Effector memory CD8-positive, alpha-beta T cell (primary cell): ENCODE data around the gene STPG4.
"Not testable (repeated sequence)": the region's sequence is repeated elsewhere in the genome, so short reads cannot be mapped to it uniquely, and the experiment has no call there.

Source experiments
- ATAC-seq: fragments of 150-1000 bp; cut with Tn5 transposase; replicated peaks from 2 replicates; pipeline ENCODE4 v1.10.0; 2021; ENCODE audit warnings: mild to moderate bottlenecking, moderate library complexity
- DNase-seq, 3 experiments: peaks; one replicate each; pipeline ENCODE4 v3.0.0; 2021
- H3K27ac Mint-ChIP-seq, 2 donors: one replicate each; pipeline ENCODE4 v1.8.0; 2022; ENCODE audit warnings: mild to moderate bottlenecking in 2 of 2, mixed read lengths in 2 of 2, moderate library complexity in 2 of 2
- H3K27me3 Mint-ChIP-seq, 2 donors: one replicate each; pipeline ENCODE4 v1.8.0; 2022; ENCODE audit warnings: mixed read lengths in 2 of 2
- H3K36me3 Mint-ChIP-seq: one replicate; pipeline ENCODE4 v1.8.0; 2022; ENCODE audit warnings: mild to moderate bottlenecking, moderate library complexity, mixed read lengths; ENCODE audit not compliant: insufficient read depth
- H3K4me1 Mint-ChIP-seq, 2 donors: one replicate each; pipeline ENCODE4 v1.8.0; 2022; ENCODE audit warnings: low read depth in 2 of 2, mixed read lengths in 2 of 2
- H3K4me3 Mint-ChIP-seq, 2 donors: one replicate each; pipeline ENCODE4 v1.8.0; 2022; ENCODE audit warnings: mild to moderate bottlenecking in 2 of 2, mixed read lengths in 2 of 2, moderate library complexity in 2 of 2
- H3K9me3 Mint-ChIP-seq, 2 donors: one replicate each; pipeline ENCODE4 v1.8.0; 2022; ENCODE audit warnings: mixed read lengths in 2 of 2

The STPG4 gene

DNA sequence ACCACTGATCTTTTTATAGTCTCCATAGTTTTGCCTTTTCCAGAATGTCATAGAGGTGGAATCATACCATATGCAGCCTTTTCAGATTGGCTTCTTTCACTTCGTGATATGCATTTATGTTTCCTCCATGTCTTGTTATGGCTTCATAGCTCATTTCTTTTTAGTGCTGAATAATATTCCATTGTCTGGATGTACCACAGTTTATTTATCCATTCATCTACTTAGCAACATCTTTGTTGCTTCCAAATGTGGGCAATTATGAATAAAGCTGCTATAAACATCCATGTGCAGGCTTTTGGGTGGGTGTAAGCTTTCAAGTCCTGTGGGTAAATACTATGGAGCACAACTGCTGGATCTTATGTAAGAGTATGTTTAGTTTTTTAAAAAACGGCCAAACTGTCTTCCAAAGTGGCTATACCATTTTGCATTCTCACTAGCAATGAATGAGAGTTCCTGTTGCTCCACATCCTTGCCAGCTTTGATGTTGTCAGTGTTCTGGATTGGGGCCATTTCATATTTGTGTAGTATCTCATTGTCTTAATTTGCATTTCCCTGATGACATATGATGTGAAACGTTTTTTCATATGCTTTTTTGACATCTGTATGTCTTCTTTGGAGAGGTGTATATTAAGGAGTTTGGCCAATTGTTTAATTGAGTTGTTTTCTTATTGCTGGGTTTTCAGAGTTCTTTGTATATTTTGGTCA is 20.6 kb downstream of the STPG4 start:
- peaks cover 0 to 3% of the 10 kb centered on the region in 2 donors for H3K27me3 Mint-ChIP-seq
- no peak overlapping the region for H3K4me3 Mint-ChIP-seq
- DNase-seq (no peak), ATAC-seq (no peak)
- H3K4me1 Mint-ChIP-seq: no peaks in the 10 kb centered on the region
- peaks cover 0 to 2% of the 10 kb centered on the region in 2 donors for H3K9me3 Mint-ChIP-seq
- no peak overlapping the region for H3K27ac Mint-ChIP-seq
- no peaks in the 10 kb centered on the region for H3K36me3 Mint-ChIP-seq

DNA sequence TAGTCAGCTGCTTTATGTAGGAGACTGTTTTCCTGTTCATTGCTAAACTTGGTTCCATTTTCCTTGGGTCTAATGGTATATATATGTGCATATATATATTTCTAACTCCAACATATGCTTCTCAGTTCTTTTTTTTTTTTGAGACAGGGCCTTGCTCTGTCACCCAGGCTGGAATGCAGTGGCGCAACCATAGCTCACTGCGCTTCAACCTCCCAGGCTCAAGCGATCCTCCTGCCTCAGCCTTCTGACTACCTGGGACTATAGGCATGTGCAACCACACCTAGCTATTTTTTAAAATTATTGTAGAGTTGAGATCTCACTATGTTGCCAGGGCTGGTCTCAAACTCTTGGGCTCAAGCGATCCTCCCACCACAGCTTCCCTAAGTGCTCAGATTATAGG is 22.1 kb downstream of the STPG4 start:
- Mint-ChIP-seq H3K27ac (no peak overlapping the region), H3K36me3 (no peaks in the 10 kb centered on the region)
- no peak for ATAC-seq

DNA sequence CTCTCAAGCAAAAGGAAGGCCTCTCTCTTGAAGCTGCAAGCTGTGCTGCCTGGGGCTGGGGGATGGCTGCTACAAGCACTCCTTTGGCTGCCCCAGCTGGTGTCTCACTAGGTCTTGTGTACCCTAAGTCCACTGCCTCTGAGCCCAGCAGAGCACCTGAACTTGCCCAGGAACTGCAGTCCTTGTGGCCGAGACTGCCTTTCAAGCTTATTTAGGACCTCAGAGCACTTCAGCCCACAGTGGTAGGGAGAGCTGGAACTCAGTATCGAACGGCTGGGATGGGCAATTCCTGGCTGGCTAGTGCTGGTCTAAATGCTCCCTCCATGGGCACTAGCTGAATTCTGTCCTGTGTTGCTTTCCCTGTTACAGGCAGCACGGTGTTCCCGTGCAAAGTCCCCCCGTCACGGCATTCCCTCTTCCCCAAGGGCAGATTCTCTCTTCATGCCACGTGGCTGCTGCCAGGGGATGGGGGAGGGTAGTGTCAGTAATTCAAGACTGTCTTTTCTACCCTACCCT is 25.9 kb downstream of the STPG4 start:
- DNase-seq (no peak), ATAC-seq (no peak)
- Mint-ChIP-seq H3K36me3 (no peaks in the 10 kb centered on the region), H3K4me3 (no peak overlapping the region), H3K27me3 (peaks cover 40 to 43% of the 10 kb centered on the region in 2 donors), H3K27ac (no peak overlapping the region), H3K9me3 (no peaks in the 10 kb centered on the region), H3K4me1 (no peaks in the 10 kb centered on the region)

More for the DNA sequence above, 22.1 kb downstream of the STPG4 start:
- Mint-ChIP-seq H3K4me3 (no peak overlapping the region), H3K27me3 (peaks cover 4 to 18% of the 10 kb centered on the region in 2 donors), H3K9me3 (peaks cover 0 to 2% of the 10 kb centered on the region in 2 donors), H3K4me1 (no peaks in the 10 kb centered on the region)
- DNase-seq: no peak

DNA sequence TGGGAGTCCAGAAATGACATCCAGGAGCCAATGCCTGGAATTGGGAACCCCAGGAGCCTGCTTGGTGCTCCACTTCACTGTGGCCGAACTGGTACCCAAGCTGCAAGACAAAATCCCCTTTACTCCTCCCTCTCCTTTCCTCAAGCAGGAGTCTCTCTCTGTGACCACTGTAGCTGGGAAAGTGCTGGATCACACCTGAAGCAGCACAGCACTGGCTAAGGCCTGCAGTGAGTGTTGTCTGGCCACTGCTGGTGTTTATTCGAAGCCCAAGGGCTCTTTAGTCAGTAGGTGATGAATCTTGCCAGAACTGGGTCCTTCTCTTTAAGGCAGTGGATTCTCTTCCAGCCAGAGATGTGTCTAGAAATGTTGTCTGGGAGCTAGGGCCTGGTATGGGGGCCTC is 26.4 kb downstream of the STPG4 start:
- H3K27ac Mint-ChIP-seq: no peak overlapping the region

DNA sequence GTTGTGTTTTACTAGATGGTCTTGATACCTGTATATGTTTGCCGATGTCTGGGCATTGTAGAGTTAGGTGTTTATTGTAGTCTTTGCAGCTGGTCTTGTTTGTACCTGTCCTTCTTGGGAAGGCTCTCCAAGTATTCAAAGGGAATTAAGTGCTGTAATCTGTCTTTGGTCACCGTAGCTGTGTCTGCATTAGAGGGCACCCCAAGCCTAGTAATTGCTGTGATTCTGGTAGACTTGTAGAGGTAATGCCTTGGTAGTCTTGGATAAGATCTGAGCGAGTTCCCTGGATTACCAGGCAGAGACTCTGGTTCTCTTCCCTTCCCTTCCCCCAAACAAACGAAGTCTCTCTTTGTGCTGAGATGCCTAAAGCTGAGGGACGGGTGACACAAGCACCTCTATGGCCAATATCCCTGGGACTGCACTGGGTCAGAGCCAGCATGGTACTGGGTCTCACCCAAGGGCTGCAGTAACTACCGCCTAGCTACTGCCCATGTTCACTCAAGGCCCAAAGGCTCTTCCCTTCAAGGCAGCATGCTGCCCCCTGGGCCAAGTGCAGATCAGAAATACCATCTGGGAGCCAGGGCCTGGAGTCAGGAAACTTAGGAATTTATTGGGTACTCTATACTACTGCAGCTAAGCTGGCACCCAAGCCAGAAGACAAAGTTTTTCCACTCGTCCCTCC is 27.1 kb downstream of the STPG4 start:
- Mint-ChIP-seq H3K36me3 (no peaks in the 10 kb centered on the region), H3K9me3 (no peaks in the 10 kb centered on the region), H3K27me3 (peaks cover 43 to 44% of the 10 kb centered on the region in 2 donors), H3K27ac (no peak overlapping the region), H3K4me1 (no peaks in the 10 kb centered on the region), H3K4me3 (no peak overlapping the region)
- DNase-seq (no peak), ATAC-seq (no peak)

More for the DNA sequence above, 26.4 kb downstream of the STPG4 start:
- Mint-ChIP-seq H3K27me3 (peaks cover 43 to 44% of the 10 kb centered on the region in 2 donors), H3K4me3 (no peak overlapping the region), H3K4me1 (no peaks in the 10 kb centered on the region), H3K9me3 (no peaks in the 10 kb centered on the region), H3K36me3 (no peaks in the 10 kb centered on the region)
- DNase-seq (no peak), ATAC-seq (no peak)

DNA sequence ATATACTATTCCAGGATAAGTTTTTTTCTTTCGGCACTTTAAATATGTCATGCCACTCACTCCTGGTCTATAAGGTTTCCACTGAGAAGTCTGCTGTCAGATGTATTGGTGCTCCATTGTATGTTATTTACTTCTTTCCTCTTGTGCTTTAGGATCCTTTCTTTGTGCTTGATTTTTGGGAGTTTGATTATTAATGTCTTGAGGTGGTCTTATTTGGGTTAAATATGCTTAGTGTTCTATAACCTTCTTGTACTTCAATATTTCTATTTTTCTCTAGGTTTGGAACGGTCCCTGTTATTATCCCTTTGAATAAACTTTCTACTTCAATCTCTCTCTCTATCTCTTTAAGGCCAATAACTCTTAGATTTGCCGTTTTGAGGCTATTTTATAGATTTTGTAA is 28.3 kb downstream of the STPG4 start:
- no peaks in the 10 kb centered on the region for H3K4me1 Mint-ChIP-seq
- H3K9me3 Mint-ChIP-seq: no peaks in the 10 kb centered on the region
- peaks cover 43 to 44% of the 10 kb centered on the region in 2 donors for H3K27me3 Mint-ChIP-seq
- no peak for DNase-seq
- H3K4me3 Mint-ChIP-seq: no peak overlapping the region
- H3K36me3 Mint-ChIP-seq: no peaks in the 10 kb centered on the region
- no peak overlapping the region for H3K27ac Mint-ChIP-seq
- no peak for ATAC-seq

DNA sequence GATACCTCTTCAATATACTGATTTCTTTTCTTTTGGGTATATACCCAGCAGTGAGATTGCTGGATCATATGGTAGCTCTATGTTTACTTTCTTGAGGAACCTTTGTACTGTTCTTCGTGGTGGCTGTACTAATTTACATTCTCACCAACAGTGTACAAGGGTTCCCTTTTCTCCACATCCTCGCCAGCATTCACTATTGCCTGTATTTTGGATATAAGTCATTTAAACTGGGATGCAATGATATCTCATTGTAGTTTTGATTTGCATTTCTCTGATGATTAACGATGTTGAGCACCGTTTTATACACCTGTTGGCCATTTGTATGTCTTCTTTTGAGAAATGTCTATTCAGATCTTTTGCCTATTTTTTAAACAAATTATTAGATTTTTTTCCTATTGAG is 30.4 kb downstream of the STPG4 start:
- not testable (repeated sequence) for H3K4me3 Mint-ChIP-seq, H3K4me1 Mint-ChIP-seq, ATAC-seq, H3K27ac Mint-ChIP-seq, H3K9me3 Mint-ChIP-seq, H3K36me3 Mint-ChIP-seq, DNase-seq
- H3K27me3 Mint-ChIP-seq: peaks cover 45 to 57% of the 10 kb centered on the region in 2 donors

DNA sequence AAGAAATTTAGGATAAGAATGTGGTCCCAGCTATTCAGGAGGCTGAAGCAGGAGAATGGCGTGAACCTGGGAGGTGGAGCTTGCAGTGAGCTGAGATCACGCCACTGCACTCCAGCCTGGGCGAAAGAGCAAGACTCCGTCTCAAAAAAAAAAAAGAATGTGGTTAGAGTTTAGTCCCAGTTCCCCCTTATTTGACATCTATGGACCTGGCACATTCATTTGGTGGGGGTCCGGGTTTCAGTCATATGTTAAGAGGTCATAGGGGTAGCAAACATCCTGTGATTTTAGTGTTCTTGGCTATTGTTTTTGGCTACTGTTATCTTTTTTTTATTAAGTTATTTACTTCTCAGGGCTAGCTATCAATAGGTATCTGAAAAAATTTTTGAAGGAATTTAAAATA is 34.7 kb downstream of the STPG4 start:
- not testable (repeated sequence) for H3K36me3 Mint-ChIP-seq, H3K9me3 Mint-ChIP-seq, H3K4me1 Mint-ChIP-seq, DNase-seq, ATAC-seq, H3K4me3 Mint-ChIP-seq, H3K27ac Mint-ChIP-seq
- peaks cover 23% of the 10 kb centered on the region in 2 donors for H3K27me3 Mint-ChIP-seq

DNA sequence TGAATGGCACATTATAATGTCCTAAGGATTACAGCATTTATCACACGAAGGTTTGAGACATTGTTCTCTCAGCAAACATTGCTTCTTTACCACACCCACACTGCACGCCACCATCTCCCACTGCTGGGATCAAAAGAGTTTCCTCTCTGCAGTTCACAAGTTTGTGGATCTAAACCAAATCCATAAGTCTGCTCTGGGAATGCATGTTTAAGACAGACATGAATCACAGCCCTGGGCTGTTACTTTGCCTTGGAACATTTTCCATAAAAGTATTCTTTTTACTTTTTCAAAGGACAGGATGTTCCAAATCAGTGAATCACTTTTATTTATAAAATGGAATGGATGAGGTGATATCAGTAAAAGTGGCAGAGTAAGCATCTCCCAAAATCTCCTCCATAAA is 36.1 kb downstream of the STPG4 start:
- Mint-ChIP-seq H3K27me3 (peaks cover 10 to 23% of the 10 kb centered on the region in 2 donors), H3K27ac (no peak overlapping the region), H3K4me3 (no peak overlapping the region), H3K36me3 (no peaks in the 10 kb centered on the region), H3K9me3 (no peaks in the 10 kb centered on the region), H3K4me1 (no peaks in the 10 kb centered on the region)
- no peak for DNase-seq
- no peak for ATAC-seq

DNA sequence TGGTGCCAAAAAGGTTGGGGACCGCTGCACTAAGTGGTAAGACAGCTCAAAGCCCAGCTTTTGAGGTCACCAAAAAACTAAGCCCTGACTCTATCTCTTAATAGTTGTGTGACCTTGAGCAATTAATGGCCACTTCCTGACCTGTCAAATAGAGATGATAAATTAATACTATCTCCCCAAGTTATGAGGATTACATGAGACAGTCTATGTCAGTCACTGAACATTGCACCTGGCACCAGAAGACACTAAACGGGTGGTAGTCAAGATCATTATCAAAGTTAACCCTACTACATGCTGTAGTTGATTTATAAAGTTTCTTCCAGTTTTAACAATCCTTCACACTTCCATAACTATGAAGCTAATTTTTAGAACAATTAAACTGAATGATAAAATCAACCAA is 36.5 kb downstream of the STPG4 start:
- H3K27ac Mint-ChIP-seq: no peak overlapping the region
- no peak for ATAC-seq

DNA sequence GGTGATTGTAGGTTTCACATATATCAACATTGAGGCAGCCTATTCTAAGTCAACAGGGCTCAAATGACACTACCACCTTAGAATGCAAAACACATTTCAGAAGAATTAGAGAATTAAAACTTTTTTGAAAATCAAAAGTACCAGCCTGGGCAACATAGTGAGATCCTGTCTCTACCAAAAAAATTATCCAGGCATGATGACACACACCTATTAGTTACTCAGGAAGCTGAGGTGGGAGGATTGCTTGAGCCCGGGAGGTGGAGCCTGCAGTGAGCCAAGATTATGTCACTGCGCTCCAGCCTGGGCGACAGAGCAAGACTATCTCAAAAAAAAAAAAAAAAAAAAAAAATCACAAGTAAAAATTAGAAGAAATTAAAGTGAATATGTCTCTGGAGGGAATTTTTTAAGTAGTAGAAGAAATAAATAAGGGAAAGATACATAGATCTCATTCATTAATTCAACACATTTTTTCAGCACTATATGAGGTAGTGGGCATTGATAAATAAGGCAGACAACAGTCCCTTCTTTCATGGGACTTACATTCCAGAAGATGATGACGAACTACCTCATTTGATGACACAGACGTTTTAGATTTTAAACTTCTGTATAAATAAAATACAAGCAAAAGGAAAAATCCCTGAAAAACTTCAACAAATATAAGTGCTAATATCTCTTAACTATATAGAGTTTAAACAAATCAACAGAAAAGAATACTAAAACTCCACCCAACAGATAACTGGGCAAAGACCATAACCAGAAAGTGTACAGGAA is 42.3 kb downstream of the STPG4 start:
- DNase-seq (no peak), ATAC-seq (no peak)
- Mint-ChIP-seq H3K27me3 (peaks cover 0 to 9% of the 10 kb centered on the region in 2 donors), H3K4me3 (no peak overlapping the region), H3K27ac (no peak overlapping the region), H3K36me3 (no peaks in the 10 kb centered on the region), H3K4me1 (no peaks in the 10 kb centered on the region), H3K9me3 (no peaks in the 10 kb centered on the region)

More for the DNA sequence above, 36.5 kb downstream of the STPG4 start:
- H3K9me3 Mint-ChIP-seq: no peaks in the 10 kb centered on the region
- H3K4me3 Mint-ChIP-seq: no peak overlapping the region
- H3K27me3 Mint-ChIP-seq: peaks cover 9 to 23% of the 10 kb centered on the region in 2 donors
- no peaks in the 10 kb centered on the region for H3K36me3 Mint-ChIP-seq
- H3K4me1 Mint-ChIP-seq: no peaks in the 10 kb centered on the region
- no peak for DNase-seq

DNA sequence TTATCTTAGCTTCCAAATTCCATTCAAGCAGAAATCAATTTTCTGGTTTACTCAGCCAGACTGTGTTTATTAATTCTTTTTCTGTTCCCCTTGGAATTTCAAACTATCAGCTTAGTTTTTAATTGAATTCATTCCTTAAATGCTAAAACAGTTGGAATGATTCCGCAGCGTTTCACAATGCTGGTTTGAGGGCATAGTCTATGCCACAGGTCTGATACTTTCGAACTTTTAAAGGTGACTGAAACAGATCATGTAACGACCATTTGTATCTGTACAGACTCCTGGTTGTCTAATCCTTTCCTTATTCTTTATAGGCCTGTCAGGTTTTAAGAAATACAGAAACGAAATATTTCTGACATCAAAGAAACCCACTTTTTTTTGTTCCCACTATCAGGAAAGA is 45.4 kb downstream of the STPG4 start:
- Mint-ChIP-seq H3K9me3 (no peaks in the 10 kb centered on the region), H3K27ac (no peak overlapping the region), H3K4me1 (no peaks in the 10 kb centered on the region), H3K4me3 (no peak overlapping the region), H3K27me3 (peaks cover 0 to 9% of the 10 kb centered on the region in 2 donors), H3K36me3 (no peaks in the 10 kb centered on the region)
- ATAC-seq: no peak
- DNase-seq: no peak

DNA sequence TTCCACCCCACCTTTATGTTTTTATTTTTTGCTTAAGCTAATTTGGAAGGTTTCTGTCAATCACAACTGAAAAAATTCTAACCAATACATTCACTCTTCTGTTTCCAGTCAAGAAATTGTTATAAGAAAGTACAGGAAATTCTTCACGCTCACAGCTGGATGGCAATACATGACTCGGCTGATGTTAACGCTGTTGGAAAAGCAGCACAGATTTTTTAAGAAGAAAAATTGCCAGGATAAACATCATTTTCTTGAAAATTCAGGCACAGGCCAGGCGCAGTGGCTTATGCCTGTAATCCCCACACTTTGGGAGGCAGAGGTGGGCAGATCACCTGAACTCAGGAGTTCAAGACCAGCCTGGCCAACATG is 46.1 kb downstream of the STPG4 start:
- Mint-ChIP-seq H3K9me3 (no peaks in the 10 kb centered on the region), H3K4me1 (no peaks in the 10 kb centered on the region), H3K27ac (no peak overlapping the region), H3K36me3 (no peaks in the 10 kb centered on the region), H3K4me3 (no peak overlapping the region), H3K27me3 (peaks cover 0 to 9% of the 10 kb centered on the region in 2 donors)
- DNase-seq (no peak), ATAC-seq (no peak)
